ENCODE results near the gene PXDN.

DNA sequence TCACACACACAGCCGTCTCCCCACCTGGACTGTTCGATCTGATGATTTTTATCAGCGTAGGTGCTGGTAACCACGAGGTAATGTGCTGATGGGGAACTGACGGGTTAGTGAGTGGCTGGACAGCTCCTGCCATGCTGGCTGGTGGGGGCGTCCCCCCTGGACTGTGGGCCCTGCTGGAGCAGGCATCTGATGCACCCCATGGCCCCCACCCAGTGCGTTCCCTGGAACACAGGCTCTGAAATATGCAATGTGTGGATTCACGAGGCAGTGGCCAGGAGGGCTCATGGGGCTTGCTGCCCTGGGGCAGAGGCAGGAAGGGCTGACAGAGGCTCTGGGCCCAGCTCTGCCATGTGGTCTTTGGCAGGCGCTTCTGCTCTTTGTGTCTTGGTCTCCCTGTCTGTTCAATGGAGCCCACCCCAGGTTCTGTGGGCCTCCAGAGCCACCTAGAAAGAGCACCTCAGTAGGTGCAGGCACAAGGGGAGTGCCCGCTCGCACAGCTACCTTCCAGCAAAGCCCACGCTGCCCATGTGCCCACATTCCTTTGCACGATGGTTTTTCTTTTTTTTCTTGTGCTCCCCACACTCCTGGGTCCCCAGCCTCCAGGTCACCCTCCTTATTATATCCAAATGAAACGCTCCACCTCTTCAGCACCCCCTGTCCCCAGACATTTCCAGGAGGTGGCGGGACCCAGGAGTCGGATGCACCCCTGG, 10.3 kb upstream of the PXDN start:
- TF ChIP-seq CTCF (IDR thresholded peaks at IDR 0.05) (no peak), POLR2A (IDR thresholded peaks at IDR 0.05) (no peak)
